Neural cell (in vitro differentiated cells): ENCODE results near the gene TTR. TPM values are rescaled to one million over a fixed set of nuclear protein-coding genes. Genes with fewer than 3 reads are reported as not detected.

Experiments
- H2AFZ ChIP-seq: fragments of 200-600, 300-800 bp; sonication (generic), shearing (Covaris generic); 2 replicates; pipeline ENCODE4 v1.6.0; 2014; ENCODE audit warnings: low read depth, mild to moderate bottlenecking, antibody characterized with exemption, low read length, moderate library complexity
- H3F3A ChIP-seq: fragments of 200-600 bp; shearing (Covaris generic); 2 replicates; pipeline ENCODE4 v1.6.1; 2016; ENCODE audit warnings: mild to moderate bottlenecking, moderate library complexity, mixed read lengths, antibody characterized with exemption, low read length; ENCODE audit not compliant: insufficient read depth, poor library complexity, severe bottlenecking
- H3K27ac ChIP-seq: fragments of 200-600, 300-800 bp; sonication (generic), shearing (Covaris generic); 2 replicates; pipeline ENCODE4 v1.5.1; 2014; ENCODE audit warnings: mild to moderate bottlenecking, low read length, moderate library complexity
- H3K27me3 ChIP-seq: fragments of 300-800, 200-600 bp; sonication (generic), shearing (Covaris generic); 2 replicates; pipeline ENCODE4 v1.6.0; 2014; ENCODE audit warnings: mild to moderate bottlenecking, low read depth, low read length, moderate library complexity; ENCODE audit not compliant: insufficient read depth
- H3K36me3 ChIP-seq: fragments of 300-800, 200-600 bp; sonication (generic), shearing (Covaris generic); 2 replicates; pipeline ENCODE4 v1.5.1; 2014; ENCODE audit warnings: mild to moderate bottlenecking, antibody characterized with exemption, low read length, moderate library complexity; ENCODE audit not compliant: insufficient read depth
- H3K4me2 ChIP-seq: fragments of 300-800, 200-600 bp; sonication (generic), shearing (Covaris generic); 2 replicates; pipeline ENCODE4 v1.6.0; 2014; ENCODE audit warnings: mild to moderate bottlenecking, low read length
- H3K4me3 ChIP-seq: fragments of 300-800, 200-600 bp; sonication (generic), shearing (Covaris generic); 2 replicates; pipeline ENCODE4 v1.5.1; 2014; ENCODE audit warnings: mild to moderate bottlenecking, low read length, moderate library complexity
- H3K79me2 ChIP-seq: fragments of 200-600 bp; shearing (Covaris generic); replicated peaks from 2 replicates; pipeline ENCODE4 v1.6.0; 2014; ENCODE audit warnings: mild to moderate bottlenecking, low read length, moderate library complexity; ENCODE audit not compliant: insufficient read depth
- H3K9ac ChIP-seq: fragments of 300-800, 200-600 bp; sonication (generic), shearing (Covaris generic); 2 replicates; pipeline ENCODE4 v1.6.1; 2016; ENCODE audit warnings: mild to moderate bottlenecking, low read length, mixed read lengths
- H3K9me2 ChIP-seq: fragments of 200-600 bp; shearing (Covaris generic); 2 replicates; pipeline ENCODE4 v1.6.1; 2016; ENCODE audit warnings: mild to moderate bottlenecking, low read length, mixed read lengths; ENCODE audit not compliant: insufficient read depth
- H3K9me3 ChIP-seq: fragments of 200-600, 300-800 bp; sonication (generic), shearing (Covaris generic); 2 replicates; pipeline ENCODE4 v1.6.1; 2016; ENCODE audit warnings: mild to moderate bottlenecking, mixed run types, low read length, moderate library complexity, mixed read lengths
- H4K20me1 ChIP-seq: fragments of 200-600 bp; shearing (Covaris generic); 2 replicates; pipeline ENCODE4 v1.6.1; 2016; ENCODE audit warnings: mild to moderate bottlenecking, mixed run types; ENCODE audit not compliant: insufficient read depth
- EP300 ChIP-seq: fragments of 450-650 bp; conservative IDR thresholded peaks from 2 replicates; pipeline ENCODE4 v1.6.1; 2014; ENCODE audit warnings: antibody characterized with exemption, mild to moderate bottlenecking, moderate library complexity; ENCODE audit not compliant: poor library complexity, severe bottlenecking
- EZH2 ChIP-seq: fragments of 200-600, 300-800 bp; shearing (Covaris generic), sonication (generic); IDR thresholded peaks from 2 replicates; pipeline ENCODE4 v1.6.1; 2014; ENCODE audit warnings: antibody characterized with exemption, low read length, borderline replicate concordance, mild to moderate bottlenecking; ENCODE audit not compliant: insufficient read depth, poor library complexity, severe bottlenecking
- MXI1 ChIP-seq: fragments of 450-650 bp; conservative IDR thresholded peaks from 2 replicates; pipeline ENCODE4 v1.6.1; 2014; ENCODE audit warnings: antibody characterized with exemption, mild to moderate bottlenecking; ENCODE audit not compliant: poor library complexity, severe bottlenecking
- POLR2AphosphoS5 ChIP-seq: IDR thresholded peaks from 2 replicates; pipeline ENCODE4 v1.6.1; 2012
- RAD21 ChIP-seq: fragments of 450-650 bp; conservative IDR thresholded peaks from 2 replicates; pipeline ENCODE4 v1.6.1; 2014; ENCODE audit warnings: antibody characterized with exemption, mild to moderate bottlenecking, moderate library complexity
- REST ChIP-seq: IDR thresholded peaks from 2 replicates; pipeline ENCODE4 v1.6.1; 2012; ENCODE audit warnings: borderline replicate concordance
- SMC3 ChIP-seq: fragments of 450-650 bp; conservative IDR thresholded peaks from 2 replicates; pipeline ENCODE4 v1.6.1; 2014; ENCODE audit warnings: antibody characterized with exemption, mild to moderate bottlenecking, moderate library complexity; ENCODE audit not compliant: poor library complexity
- TAF1 ChIP-seq: IDR thresholded peaks from 2 replicates; pipeline ENCODE4 v1.6.1; 2012; ENCODE audit warnings: low read depth
- polyA plus RNA-seq: library from polyadenylated mRNA; depleted of rRNA; stranded (reverse); fragments of >200 nt; gene quantifications from 2 replicates; pipeline ENCODE4 v1.2.3, GENCODE V29; 2014
- TF ChIP-seq, protein P1 (sequence below): fragments of 450-650 bp; IDR thresholded peaks from 2 replicates; pipeline ENCODE4 v1.5.1; 2014; ENCODE audit warnings: antibody characterized with exemption, mild to moderate bottlenecking, moderate library complexity; ENCODE audit not compliant: poor library complexity, severe bottlenecking

The TTR gene
- polyA plus RNA-seq, 1 donor from 2014 or later = not detected

DNA sequence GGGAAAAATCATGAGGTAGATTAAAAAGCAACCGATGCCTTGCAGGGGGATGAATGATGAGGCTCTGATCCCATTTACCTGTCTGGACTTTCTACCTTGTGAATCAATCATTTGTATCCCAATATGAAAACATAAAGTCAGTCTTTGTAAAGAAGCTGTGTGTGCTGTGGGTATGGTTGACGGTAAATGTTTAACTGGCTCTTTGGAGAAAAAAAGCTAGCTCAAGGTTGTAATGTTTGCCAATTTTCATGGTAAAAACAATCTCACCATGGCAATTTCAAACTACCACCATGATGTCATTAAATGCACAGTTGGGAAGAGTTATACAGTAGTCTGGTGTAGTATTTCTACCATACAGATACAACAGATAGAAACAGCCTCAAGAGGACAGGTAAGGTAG lies 14.6 kb downstream of the TTR start:
- H3K4me3 ChIP-seq = peak overlapping the region; percentile 6

GRCh38 chr18:31607384-31607783 lies 15.7 kb downstream of the TTR start:
- no peak overlapping the region for H3K4me2 ChIP-seq
- H3K27ac ChIP-seq = no peak overlapping the region
- H3K36me3 ChIP-seq = no peaks in the 10 kb centered on the region
- H3K27me3 ChIP-seq = no peaks in the 10 kb centered on the region
- H3K9me3 ChIP-seq = no peaks in the 10 kb centered on the region
- no peak overlapping the region for H2AFZ ChIP-seq
- no peak overlapping the region for H3K4me3 ChIP-seq
- TF ChIP-seq RAD21 = no peak
- TF ChIP-seq EZH2 = no peak
- no peak for TF ChIP-seq EP300
- TF ChIP-seq, protein P1, sequence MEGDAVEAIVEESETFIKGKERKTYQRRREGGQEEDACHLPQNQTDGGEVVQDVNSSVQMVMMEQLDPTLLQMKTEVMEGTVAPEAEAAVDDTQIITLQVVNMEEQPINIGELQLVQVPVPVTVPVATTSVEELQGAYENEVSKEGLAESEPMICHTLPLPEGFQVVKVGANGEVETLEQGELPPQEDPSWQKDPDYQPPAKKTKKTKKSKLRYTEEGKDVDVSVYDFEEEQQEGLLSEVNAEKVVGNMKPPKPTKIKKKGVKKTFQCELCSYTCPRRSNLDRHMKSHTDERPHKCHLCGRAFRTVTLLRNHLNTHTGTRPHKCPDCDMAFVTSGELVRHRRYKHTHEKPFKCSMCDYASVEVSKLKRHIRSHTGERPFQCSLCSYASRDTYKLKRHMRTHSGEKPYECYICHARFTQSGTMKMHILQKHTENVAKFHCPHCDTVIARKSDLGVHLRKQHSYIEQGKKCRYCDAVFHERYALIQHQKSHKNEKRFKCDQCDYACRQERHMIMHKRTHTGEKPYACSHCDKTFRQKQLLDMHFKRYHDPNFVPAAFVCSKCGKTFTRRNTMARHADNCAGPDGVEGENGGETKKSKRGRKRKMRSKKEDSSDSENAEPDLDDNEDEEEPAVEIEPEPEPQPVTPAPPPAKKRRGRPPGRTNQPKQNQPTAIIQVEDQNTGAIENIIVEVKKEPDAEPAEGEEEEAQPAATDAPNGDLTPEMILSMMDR = no peak
- no peak for TF ChIP-seq POLR2AphosphoS5
- no peak for TF ChIP-seq TAF1
- TF ChIP-seq REST = no peak
- TF ChIP-seq MXI1 = no peak
- TF ChIP-seq SMC3 = no peak
- H3K9me2 ChIP-seq = no peaks in the 10 kb centered on the region
- no peaks in the 10 kb centered on the region for H3F3A ChIP-seq
- no peak overlapping the region for H3K9ac ChIP-seq
- H4K20me1 ChIP-seq = no peaks in the 10 kb centered on the region
- no peaks in the 10 kb centered on the region for H3K79me2 ChIP-seq

More for the DNA sequence above, 14.6 kb downstream of the TTR start:
- Histone ChIP-seq H3F3A (no peaks in the 10 kb centered on the region), H3K27ac (peak overlapping the region; percentile 33), H3K4me2 (no peak overlapping the region), H3K9ac (no peak overlapping the region), H3K79me2 (no peaks in the 10 kb centered on the region), H3K27me3 (no peaks in the 10 kb centered on the region), H3K36me3 (no peaks in the 10 kb centered on the region), H4K20me1 (no peaks in the 10 kb centered on the region), H3K9me2 (no peaks in the 10 kb centered on the region), H3K9me3 (no peaks in the 10 kb centered on the region), H2AFZ (no peak overlapping the region)
- TF ChIP-seq POLR2AphosphoS5 = peak; percentile 25
- TF ChIP-seq REST = no peak
- peak; percentile 73 for TF ChIP-seq EP300
